Pancreas (tissue), 10 donors: ENCODE measurements around the gene CD46. TPM values are rescaled to one million over a fixed set of nuclear protein-coding genes. Genes with fewer than 3 reads are reported as not detected.

ENCODE experiments used
- ATAC-seq, 4 donors: fragments of 200-7000 bp; cut with Tn5 transposase; one replicate each; pipeline versions ENCODE4 v1.8.0 to v1.9.1; 2020; ENCODE audit warnings: mild to moderate bottlenecking in 4 of 4, moderate library complexity in 4 of 4
- DNase-seq, 6 donors: peaks; one replicate each; pipeline ENCODE4 v3.0.0-alpha.2; 2020
- FAIRE-seq: peaks from 2 replicates; lab custom pipeline; 2012; peaks lifted over from hg19 to GRCh38; lab: Jason Lieb, UNC
- H3K27ac ChIP-seq, 4 donors: fragments of 200-600 bp; sonication (generic); 1 replicate in 3 of 4; 2 replicates in 1 of 4; pipeline versions ENCODE4 v1.5.0 to v1.8.0; 2020
- H3K27me3 ChIP-seq, 4 donors: fragments of 200-600 bp; one replicate each; pipeline ENCODE4 v1.8.0; 2021
- H3K36me3 ChIP-seq, 3 donors: fragments of 200-600 bp; sonication (generic) in 1 of 3; one replicate each; pipeline versions ENCODE4 v1.5.0 to v1.8.0; 2020 to 2021
- H3K4me1 ChIP-seq, 3 donors: fragments of 200-600 bp; one replicate each; pipeline ENCODE4 v1.8.0; 2021
- H3K4me3 ChIP-seq, 4 donors: fragments of 200-600 bp; sonication (generic) in 2 of 4; one replicate each; pipeline versions ENCODE4 v1.5.0 to v1.8.0; 2020 to 2021
- H3K9me3 ChIP-seq, 4 donors: fragments of 200-600 bp; one replicate each; pipeline ENCODE4 v1.8.0; 2021
- CTCF ChIP-seq, 4 donors: fragments of 200-600 bp; sonication (generic) in 3 of 4; IDR thresholded peaks; one replicate each; pipeline versions ENCODE4 v1.5.0 to v1.8.0; 2021; ENCODE audit warnings: antibody characterized with exemption in 4 of 4
- WGBS, 2 donors: extraction: QIAGEN DNeasy Blood & Tissue Kit; methylation state at CpG; one replicate each; pipeline ENCODE4 v1.1.7; 2013; 5-methylcytosine and 5-hydroxymethylcytosine counted together
- intact Hi-C, 3 donors: fragments of 100-400 bp; cut with DNase I; formaldehyde crosslinking; loops; one replicate each; pipeline versions ENCODE4 v1.11.1 to v1.14.2; 2022
- polyA plus RNA-seq, 2 donors: library from polyadenylated mRNA; stranded (reverse); fragments of 200-250 nt; gene quantifications; one replicate each; pipeline ENCODE4 v1.2.3, GENCODE V29; 2013
- total RNA-seq, 6 donors: library from RNA; stranded (reverse); fragmentation: NEBNext Ultra II Directional in 4 of 6; extraction: Animal tissue kit (Norgen Biotek cat#: 25700) in 4 of 6; gene quantifications; one replicate each; pipeline versions ENCODE4 v1.2.1 to v1.2.4, GENCODE V29; 2021 to 2023
- donor health status: healthy with polysubstance abuse.
- donor health status: DM: no; HTN: no; CAD: no; lungs with moderate emphysema.
- donor health status: DM: no; HTN: no; CAD: no.
- donor health status: control.
- donor health status: control.
- donor health status: Bipolar disorder and iron deficiency.
- donor health status: DM: yes; HTN: yes; CAD: no.
- donor health status: DM: no; HTN: no; CAD: no.
- donor health status: DM: no; HTN: no; CAD: no.
- donor health status: DM: yes; HTN: yes; CAD: no.

CD46 gene
- total and polyA plus RNA-seq, 8 donors, result 59.8 to 172 (median 116) TPM

DNA sequence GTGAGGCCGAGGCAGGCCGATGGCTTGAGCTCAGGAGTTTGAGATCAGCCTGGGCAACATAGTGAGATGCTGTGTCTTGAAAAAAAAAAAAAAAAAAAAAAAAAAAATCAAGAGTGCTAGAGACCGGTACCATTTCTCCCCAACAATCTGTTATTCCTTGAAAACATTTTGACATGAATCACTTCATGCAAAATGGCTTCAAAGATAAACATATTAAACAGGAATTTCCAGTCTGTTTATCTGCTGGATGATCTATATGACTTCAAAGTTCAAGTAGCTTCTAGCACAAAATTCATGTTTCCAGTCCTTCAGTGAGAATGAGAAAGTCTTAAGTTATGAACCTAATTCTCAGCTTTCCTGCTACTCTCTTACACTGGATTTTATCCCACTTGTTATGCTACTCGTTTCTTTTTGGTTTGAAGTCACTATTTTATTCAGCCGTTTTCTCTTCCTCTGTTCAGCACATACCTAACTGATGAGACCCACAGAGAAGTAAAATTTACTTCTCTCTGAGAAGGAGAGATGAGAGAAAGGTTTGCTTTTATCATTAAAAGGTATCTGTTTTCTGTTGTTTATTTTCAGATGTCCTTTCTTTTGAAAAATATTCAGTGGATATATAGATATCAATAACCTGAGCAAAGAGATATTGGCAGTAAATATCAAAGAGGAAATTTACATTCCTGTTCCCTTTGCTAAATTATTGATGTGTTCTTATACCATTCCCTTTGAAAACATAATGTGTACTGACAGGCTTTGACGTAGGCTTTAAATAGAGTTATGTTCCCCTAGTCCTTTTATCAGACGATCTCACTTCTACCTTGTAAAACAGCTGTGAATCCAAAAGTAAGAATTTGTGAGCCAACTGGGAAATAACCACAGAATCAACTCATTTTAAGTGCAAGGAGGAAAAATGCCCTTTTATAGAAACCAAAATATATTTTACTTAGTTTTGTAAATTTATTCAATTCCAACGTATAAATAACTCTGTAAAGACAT, 38.2 kb downstream of the CD46 start:
- Histone ChIP-seq H3K27me3 (no peaks in the 10 kb centered on the region), H3K36me3 (peaks cover 0 to 25% (median 8%) of the 10 kb centered on the region in 3 donors), H3K4me3 (no peak overlapping the region), H3K4me1 (peaks cover 5 to 28% (median 24%) of the 10 kb centered on the region in 3 donors), H3K27ac (peak overlapping the region in 2 of 4 donors; percentile 40 to 57), H3K9me3 (no peaks in the 10 kb centered on the region)
- FAIRE-seq (peak; percentile 29), ATAC-seq (peak; percentile 42 to 78 (median 69)), DNase-seq (no peak)
- TF ChIP-seq CTCF (IDR thresholded peaks at IDR 0.05), result no peak
- WGBS, 2 donors, result 43 to 44% methylated on average over 8 of the region's 8 CpGs
- intact Hi-C loops, result no loop called here

DNA sequence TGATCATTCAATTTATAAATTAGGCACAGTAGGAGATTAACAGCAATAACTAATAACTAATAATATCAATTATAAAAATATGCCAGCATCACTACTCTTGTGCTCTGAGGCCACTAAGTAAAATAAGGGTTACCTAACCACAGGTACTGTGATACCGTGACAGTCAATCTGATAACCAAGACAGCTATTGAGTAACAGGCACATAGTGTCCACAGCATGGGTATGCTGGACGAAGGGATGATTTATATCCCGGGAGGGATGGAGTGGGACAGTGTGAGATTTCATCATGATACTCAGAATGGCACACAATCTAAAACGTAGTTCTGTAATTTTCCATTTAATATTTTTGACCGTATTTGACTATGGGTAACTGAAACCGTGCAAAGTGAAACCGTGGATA, 39.4 kb downstream of the CD46 start:
- H3K4me1 ChIP-seq, result peaks cover 5 to 28% (median 24%) of the 10 kb centered on the region in 3 donors
- no peaks in the 10 kb centered on the region for H3K9me3 ChIP-seq
- TF ChIP-seq CTCF (IDR thresholded peaks at IDR 0.05), result no peak
- FAIRE-seq (no peak), DNase-seq (no peak), ATAC-seq (peak in 3 of 4 donors; percentile 14 to 27 (median 15))
- no peaks in the 10 kb centered on the region for H3K27me3 ChIP-seq
- no peak overlapping the region for H3K27ac ChIP-seq
- intact Hi-C loops, result no loop called here
- H3K36me3 ChIP-seq, result peaks cover 0 to 25% (median 4%) of the 10 kb centered on the region in 3 donors
- WGBS, 2 donors, result 46 to 60% methylated on average over 7 of the region's 7 CpGs
- no peak overlapping the region for H3K4me3 ChIP-seq

DNA sequence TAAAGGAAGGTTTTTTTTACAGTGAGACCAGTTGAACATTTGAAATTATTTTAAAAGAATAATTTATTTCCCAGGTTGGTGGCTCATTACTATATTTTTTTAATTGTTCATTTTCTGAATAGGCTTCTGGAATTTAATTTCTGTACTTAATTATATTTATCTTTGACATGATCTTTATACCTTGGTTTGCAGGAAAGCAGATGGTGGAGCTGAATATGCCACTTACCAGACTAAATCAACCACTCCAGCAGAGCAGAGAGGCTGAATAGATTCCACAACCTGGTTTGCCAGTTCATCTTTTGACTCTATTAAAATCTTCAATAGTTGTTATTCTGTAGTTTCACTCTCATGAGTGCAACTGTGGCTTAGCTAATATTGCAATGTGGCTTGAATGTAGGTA, 41.5 kb downstream of the CD46 start:
- DNase-seq (no peak), ATAC-seq (no peak), FAIRE-seq (no peak)
- Histone ChIP-seq H3K27ac (no peak overlapping the region), H3K4me3 (no peak overlapping the region), H3K4me1 (peaks cover 10 to 32% (median 29%) of the 10 kb centered on the region in 3 donors), H3K27me3 (no peaks in the 10 kb centered on the region), H3K9me3 (no peaks in the 10 kb centered on the region), H3K36me3 (peaks cover 0 to 8% (median 4%) of the 10 kb centered on the region in 3 donors)
- TF ChIP-seq CTCF (IDR thresholded peaks at IDR 0.05), result no peak
- intact Hi-C loops, result no loop called here

GRCh38 chr1:207794861-207795260, 43.0 kb downstream of the CD46 start:
- TF ChIP-seq CTCF (IDR thresholded peaks at IDR 0.05), result no peak
- H3K4me3 ChIP-seq, result no peak overlapping the region
- peaks cover 0 to 8% (median 4%) of the 10 kb centered on the region in 3 donors for H3K36me3 ChIP-seq
- no peaks in the 10 kb centered on the region for H3K9me3 ChIP-seq
- DNase-seq (no peak), FAIRE-seq (peak; percentile 9), ATAC-seq (no peak)
- H3K27me3 ChIP-seq, result no peaks in the 10 kb centered on the region
- 38 to 55% methylated on average over 2 of the region's 2 CpGs for WGBS, 2 donors
- peaks cover 5 to 22% (median 20%) of the 10 kb centered on the region in 3 donors for H3K4me1 ChIP-seq
- intact Hi-C loops, result no loop called here
- no peak overlapping the region for H3K27ac ChIP-seq
